ENCODE data around the gene TICAM2. TPM values are rescaled to one million over a fixed set of nuclear protein-coding genes. Genes with fewer than 3 reads are reported as not detected.

Gene TICAM2
- total and polyA plus RNA-seq, 4 donors, result 1.5 to 5.8 (median 2.5) TPM

GRCh38 chr5:115555084-115555633, 47.1 kb downstream of the TICAM2 start:
- H3K9ac ChIP-seq (ENCODE audit: insufficient read depth in 1 of 2, low read length in 2 of 2), result no peak overlapping the region
- no peak overlapping the region for H3K4me3 ChIP-seq
- 92% methylated on average over 4 of the region's 4 CpGs for WGBS, 2 donors
- no peaks in the 10 kb centered on the region for H3K36me3 ChIP-seq (ENCODE audit: control insufficient read depth in 4 of 4, insufficient read depth in 4 of 4, low read length in 4 of 4)
- DNase-seq, result no peak
- TF ChIP-seq, protein P1, sequence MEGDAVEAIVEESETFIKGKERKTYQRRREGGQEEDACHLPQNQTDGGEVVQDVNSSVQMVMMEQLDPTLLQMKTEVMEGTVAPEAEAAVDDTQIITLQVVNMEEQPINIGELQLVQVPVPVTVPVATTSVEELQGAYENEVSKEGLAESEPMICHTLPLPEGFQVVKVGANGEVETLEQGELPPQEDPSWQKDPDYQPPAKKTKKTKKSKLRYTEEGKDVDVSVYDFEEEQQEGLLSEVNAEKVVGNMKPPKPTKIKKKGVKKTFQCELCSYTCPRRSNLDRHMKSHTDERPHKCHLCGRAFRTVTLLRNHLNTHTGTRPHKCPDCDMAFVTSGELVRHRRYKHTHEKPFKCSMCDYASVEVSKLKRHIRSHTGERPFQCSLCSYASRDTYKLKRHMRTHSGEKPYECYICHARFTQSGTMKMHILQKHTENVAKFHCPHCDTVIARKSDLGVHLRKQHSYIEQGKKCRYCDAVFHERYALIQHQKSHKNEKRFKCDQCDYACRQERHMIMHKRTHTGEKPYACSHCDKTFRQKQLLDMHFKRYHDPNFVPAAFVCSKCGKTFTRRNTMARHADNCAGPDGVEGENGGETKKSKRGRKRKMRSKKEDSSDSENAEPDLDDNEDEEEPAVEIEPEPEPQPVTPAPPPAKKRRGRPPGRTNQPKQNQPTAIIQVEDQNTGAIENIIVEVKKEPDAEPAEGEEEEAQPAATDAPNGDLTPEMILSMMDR (IDR thresholded peaks at IDR 0.05; ENCODE audit: control extremely low read depth, extremely low read depth), result no peak
- H3K9me3 ChIP-seq (ENCODE audit: control insufficient read depth in 4 of 4, insufficient read depth in 3 of 4, low read length in 3 of 4), result no peaks in the 10 kb centered on the region
- peaks cover 0 to 8% (median 3%) of the 10 kb centered on the region in 5 donors for H3K4me1 ChIP-seq (ENCODE audit: control insufficient read depth in 5 of 5, insufficient read depth in 5 of 5, low read length in 5 of 5)
- no peaks in the 10 kb centered on the region for H3K27me3 ChIP-seq (ENCODE audit: control insufficient read depth in 3 of 3, insufficient read depth in 3 of 3, low read length in 2 of 3)
- H3K27ac ChIP-seq (ENCODE audit: low read depth in 1 of 2, low read length in 1 of 2), result no peak overlapping the region
- ATAC-seq (ENCODE audit: insufficient read depth, low FRiP score), result no peak

- ATAC-seq (ENCODE audit: insufficient read depth, low FRiP score) (no peak), DNase-seq (no peak)
- no peaks in the 10 kb centered on the region for H3K36me3 ChIP-seq (ENCODE audit: control insufficient read depth in 4 of 4, insufficient read depth in 4 of 4, low read length in 4 of 4)
- no peaks in the 10 kb centered on the region for H3K9me3 ChIP-seq (ENCODE audit: control insufficient read depth in 4 of 4, insufficient read depth in 3 of 4, low read length in 3 of 4)
- H3K27me3 ChIP-seq (ENCODE audit: control insufficient read depth in 3 of 3, insufficient read depth in 3 of 3, low read length in 2 of 3), result no peaks in the 10 kb centered on the region
- H3K9ac ChIP-seq (ENCODE audit: insufficient read depth in 1 of 2, low read length in 2 of 2), result no peak overlapping the region
- H3K4me1 ChIP-seq (ENCODE audit: control insufficient read depth in 5 of 5, insufficient read depth in 5 of 5, low read length in 5 of 5), result peaks cover 0 to 8% (median 3%) of the 10 kb centered on the region in 5 donors
- TF ChIP-seq, protein P1 (IDR thresholded peaks at IDR 0.05; ENCODE audit: control extremely low read depth, extremely low read depth), result no peak
- no peak overlapping the region for H3K27ac ChIP-seq (ENCODE audit: low read depth in 1 of 2, low read length in 1 of 2)
- no peak overlapping the region for H3K4me3 ChIP-seq
- WGBS, 2 donors, result 89 to 92% methylated on average over 4 of the region's 4 CpGs
These were observed 49.2 kb downstream of the TICAM2 start for GRCh38 chr5:115553082-115553481.

- no peak overlapping the region for H3K9ac ChIP-seq (ENCODE audit: insufficient read depth in 1 of 2, low read length in 2 of 2)
- H3K27me3 ChIP-seq (ENCODE audit: control insufficient read depth in 3 of 3, insufficient read depth in 3 of 3, low read length in 2 of 3), result no peaks in the 10 kb centered on the region
- ATAC-seq (ENCODE audit: insufficient read depth, low FRiP score) (no peak), DNase-seq (no peak)
- H3K36me3 ChIP-seq (ENCODE audit: control insufficient read depth in 4 of 4, insufficient read depth in 4 of 4, low read length in 4 of 4), result no peaks in the 10 kb centered on the region
- WGBS, 2 donors, result 76 to 83% methylated on average over 4 of the region's 4 CpGs
- peaks cover 0 to 3% (median 0%) of the 10 kb centered on the region in 5 donors for H3K4me1 ChIP-seq (ENCODE audit: control insufficient read depth in 5 of 5, insufficient read depth in 5 of 5, low read length in 5 of 5)
- TF ChIP-seq, protein P1 (IDR thresholded peaks at IDR 0.05; ENCODE audit: control extremely low read depth, extremely low read depth), result no peak
- no peak overlapping the region for H3K27ac ChIP-seq (ENCODE audit: low read depth in 1 of 2, low read length in 1 of 2)
- H3K9me3 ChIP-seq (ENCODE audit: control insufficient read depth in 4 of 4, insufficient read depth in 3 of 4, low read length in 3 of 4), result peaks cover 0 to 2% (median 0%) of the 10 kb centered on the region in 4 donors
- H3K4me3 ChIP-seq, result no peak overlapping the region
These were observed 50.9 kb downstream of the TICAM2 start for GRCh38 chr5:115551415-115551814.

GRCh38 chr5:115549154-115549553, 53.1 kb downstream of the TICAM2 start:
- 48 to 71% methylated on average over 3 of the region's 3 CpGs for WGBS, 2 donors
- ATAC-seq (ENCODE audit: insufficient read depth, low FRiP score), result no peak
- peaks cover 0 to 3% (median 0%) of the 10 kb centered on the region in 5 donors for H3K4me1 ChIP-seq (ENCODE audit: control insufficient read depth in 5 of 5, insufficient read depth in 5 of 5, low read length in 5 of 5)
- H3K27me3 ChIP-seq (ENCODE audit: control insufficient read depth in 3 of 3, insufficient read depth in 3 of 3, low read length in 2 of 3), result no peaks in the 10 kb centered on the region
- TF ChIP-seq, protein P1 (IDR thresholded peaks at IDR 0.05; ENCODE audit: control extremely low read depth, extremely low read depth), result no peak
- H3K36me3 ChIP-seq (ENCODE audit: control insufficient read depth in 4 of 4, insufficient read depth in 4 of 4, low read length in 4 of 4), result no peaks in the 10 kb centered on the region
- no peak overlapping the region for H3K4me3 ChIP-seq
- H3K9me3 ChIP-seq (ENCODE audit: control insufficient read depth in 4 of 4, insufficient read depth in 3 of 4, low read length in 3 of 4), result peaks cover 0 to 4% (median 3%) of the 10 kb centered on the region in 4 donors
- H3K9ac ChIP-seq (ENCODE audit: insufficient read depth in 1 of 2, low read length in 2 of 2), result no peak overlapping the region
- no peak for DNase-seq
- no peak overlapping the region for H3K27ac ChIP-seq (ENCODE audit: low read depth in 1 of 2, low read length in 1 of 2)

Measured in lung (tissue), 12 donors.